Medulla oblongata (tissue), 1 donor: ENCODE data around the gene PLCB2.
A peak's percentile ranks its signal among the peaks of the same experiment; 100 is the strongest.

Experiments used
- DNase-seq: peaks from one replicate; pipeline ENCODE4 v3.0.0-alpha.2; 2015; ENCODE audit errors: extremely low spot score

The PLCB2 gene

DNA sequence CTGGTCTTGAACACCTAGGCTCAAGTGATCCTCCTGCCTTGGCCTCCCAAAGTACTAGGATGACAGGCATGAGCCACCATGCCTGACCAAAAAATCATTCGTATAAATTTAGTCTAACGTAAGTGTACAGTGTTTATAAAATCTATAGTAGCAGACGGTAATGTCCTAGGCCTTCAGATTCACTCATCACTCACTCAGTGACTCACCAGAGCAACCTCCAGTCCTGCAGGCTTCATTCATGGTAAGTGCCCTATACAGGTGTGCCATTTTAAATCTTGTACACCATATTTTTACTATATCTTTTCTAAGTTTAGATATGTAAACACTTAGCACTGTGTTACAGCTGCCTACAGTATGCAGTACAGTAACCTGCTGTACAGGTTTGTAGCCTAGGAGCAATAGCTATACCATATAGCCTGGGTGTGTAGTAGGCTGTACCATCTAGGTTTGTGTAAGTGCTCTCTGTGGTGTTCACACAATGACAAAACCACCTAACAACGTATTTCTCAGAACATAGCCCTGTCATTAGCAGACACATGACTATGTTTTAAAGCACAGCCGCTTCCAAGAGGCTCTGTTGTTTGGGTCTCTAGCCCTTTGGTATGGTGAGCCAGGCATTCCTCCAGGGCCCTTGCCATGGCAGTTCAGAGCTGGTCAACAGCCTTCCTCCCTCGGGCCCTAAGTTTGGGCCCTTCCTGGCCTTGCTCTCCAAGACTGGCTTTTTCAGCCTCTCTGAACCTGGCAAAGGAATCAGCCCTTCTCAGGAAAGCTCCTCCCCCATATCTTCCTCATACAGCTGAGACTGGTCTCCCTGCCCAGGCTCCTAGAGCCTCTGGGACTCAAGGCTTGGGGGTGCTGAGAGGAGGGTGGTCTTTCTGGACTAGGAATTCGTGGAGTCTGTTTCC, 34.9 kb upstream of the PLCB2 start:
- no peak for DNase-seq

DNA sequence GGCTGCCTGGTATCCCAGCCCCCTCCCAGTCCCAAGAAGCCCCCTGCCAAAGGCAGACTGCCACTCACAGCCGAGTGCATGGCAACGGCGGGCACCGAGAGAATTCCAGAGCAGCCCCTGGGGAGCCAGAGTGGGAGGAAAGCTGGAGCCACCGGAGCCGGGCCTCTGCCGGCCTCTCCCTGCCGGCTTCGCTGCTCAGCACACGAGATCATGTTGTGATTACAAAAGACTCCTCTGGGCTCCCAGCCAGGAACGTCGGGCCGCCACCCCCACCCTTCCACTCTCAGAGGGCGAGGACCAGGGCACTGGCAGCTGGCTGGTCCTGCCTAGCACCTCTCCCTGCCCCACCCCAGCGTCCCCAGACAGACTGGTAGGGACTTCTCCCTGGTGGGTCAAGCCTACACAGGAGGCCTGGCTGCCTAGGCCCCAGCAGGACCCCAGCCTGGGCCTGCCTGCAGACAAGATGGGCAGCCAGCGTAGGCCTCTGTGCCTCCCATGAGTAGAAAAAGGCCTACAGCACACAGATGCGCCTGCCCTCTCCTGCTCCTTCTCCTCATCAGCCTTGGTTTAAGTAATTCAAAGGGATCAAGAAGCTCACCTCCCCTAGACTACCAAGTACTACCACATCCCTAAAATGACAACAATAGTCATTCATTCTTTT, 33.1 kb upstream of the PLCB2 start, which contains the start of gene CCDC9B:
TSS of gene CCDC9B (minus strand) at position 200 of the 661 bp plus-strand sequence. CDS start at position 80, 120 bp downstream.
- DNase-seq = peak; percentile 94

- peak; percentile 79 for DNase-seq
These were observed 32.5 kb upstream of the PLCB2 start for GRCh38 chr15:40340038-40340739.

DNA sequence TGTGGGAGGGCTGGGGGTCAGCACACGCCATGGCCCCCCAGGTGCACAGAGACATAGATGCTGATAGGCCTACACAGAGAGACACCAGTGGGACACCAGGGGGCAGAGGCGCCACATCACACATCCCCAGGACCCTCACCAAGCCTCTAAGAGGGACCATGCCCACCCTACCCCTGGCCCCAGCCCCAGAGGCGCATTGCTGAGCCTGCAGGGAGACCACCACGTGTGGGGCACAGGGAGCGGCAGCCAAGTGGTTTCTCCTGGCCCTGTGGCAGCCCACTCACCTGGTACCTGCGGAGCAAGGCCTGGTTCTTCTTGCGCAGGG, 31.8 kb upstream of the PLCB2 start:
- no peak for DNase-seq

DNA sequence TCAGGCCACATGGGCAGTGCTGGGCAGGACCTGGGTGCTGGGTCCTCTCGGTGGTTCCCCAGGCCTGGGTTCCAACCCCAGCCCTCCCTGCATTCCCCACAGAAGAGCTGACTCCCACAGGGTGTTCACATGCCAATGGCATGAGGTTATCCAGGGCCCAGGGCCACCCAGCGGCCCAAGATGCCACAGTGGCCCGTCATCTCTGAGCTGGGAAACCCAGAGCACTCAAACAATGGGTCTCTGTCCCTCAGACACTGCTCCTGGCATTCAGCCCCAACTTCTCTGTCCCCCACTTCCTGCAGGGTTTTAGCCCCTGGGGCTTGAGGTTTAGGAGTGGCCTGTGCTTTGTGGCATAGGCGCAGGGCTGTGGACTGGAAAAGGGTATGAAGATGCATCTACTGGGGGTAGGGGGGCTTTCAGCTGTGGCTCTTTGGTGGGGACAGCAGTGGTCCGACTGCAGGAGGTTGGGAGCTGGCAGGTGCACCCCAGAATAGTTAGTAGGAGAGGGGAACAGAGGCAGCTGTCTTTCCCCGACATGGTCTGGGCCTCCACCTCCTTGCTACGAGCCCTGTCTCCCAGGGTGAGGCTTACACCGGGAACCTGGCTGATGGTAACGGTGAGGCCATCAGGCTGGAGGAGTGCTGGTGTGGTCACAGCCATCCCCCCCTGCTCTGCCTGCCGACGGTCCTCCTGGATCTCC, 31.3 kb upstream of the PLCB2 start:
- DNase-seq = peak; percentile 86

DNA sequence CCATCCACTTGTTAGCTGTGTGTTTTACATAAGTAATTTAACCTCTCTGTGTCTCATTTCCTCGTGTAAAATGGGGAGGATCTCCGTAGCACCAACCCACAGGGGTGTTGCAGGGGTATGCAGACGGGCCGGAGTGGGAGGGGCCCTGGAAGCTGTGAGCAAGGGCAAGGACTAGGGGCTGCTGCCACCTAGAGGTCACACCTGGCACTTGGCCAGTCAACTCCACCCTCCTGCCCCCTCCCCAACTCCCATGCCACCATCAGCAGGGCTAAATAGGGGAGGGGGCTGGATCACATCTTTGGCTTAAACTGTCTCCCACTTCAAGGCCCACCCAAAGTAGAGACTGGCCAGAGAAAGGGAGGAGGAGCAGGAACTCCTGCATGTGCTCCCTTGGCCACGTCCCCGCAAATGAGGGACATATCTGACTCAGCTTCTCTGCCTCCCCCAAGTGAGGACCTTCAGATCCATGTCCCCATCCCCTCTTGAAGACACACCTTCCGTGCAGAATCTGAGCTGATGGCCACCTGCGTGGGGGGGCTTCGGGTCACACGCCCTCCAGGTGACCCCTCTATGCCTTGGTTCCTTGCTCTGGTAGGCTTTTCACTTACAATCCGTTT, 30.4 kb upstream of the PLCB2 start:
- peak; percentile 69 for DNase-seq

- no peak for DNase-seq
These were observed 29.9 kb upstream of the PLCB2 start for GRCh38 chr15:40337597-40337996.

GRCh38 chr15:40336744-40337122, 29.0 kb upstream of the PLCB2 start:
- no peak for DNase-seq

GRCh38 chr15:40335938-40336743, 28.4 kb upstream of the PLCB2 start:
- no peak for DNase-seq

DNA sequence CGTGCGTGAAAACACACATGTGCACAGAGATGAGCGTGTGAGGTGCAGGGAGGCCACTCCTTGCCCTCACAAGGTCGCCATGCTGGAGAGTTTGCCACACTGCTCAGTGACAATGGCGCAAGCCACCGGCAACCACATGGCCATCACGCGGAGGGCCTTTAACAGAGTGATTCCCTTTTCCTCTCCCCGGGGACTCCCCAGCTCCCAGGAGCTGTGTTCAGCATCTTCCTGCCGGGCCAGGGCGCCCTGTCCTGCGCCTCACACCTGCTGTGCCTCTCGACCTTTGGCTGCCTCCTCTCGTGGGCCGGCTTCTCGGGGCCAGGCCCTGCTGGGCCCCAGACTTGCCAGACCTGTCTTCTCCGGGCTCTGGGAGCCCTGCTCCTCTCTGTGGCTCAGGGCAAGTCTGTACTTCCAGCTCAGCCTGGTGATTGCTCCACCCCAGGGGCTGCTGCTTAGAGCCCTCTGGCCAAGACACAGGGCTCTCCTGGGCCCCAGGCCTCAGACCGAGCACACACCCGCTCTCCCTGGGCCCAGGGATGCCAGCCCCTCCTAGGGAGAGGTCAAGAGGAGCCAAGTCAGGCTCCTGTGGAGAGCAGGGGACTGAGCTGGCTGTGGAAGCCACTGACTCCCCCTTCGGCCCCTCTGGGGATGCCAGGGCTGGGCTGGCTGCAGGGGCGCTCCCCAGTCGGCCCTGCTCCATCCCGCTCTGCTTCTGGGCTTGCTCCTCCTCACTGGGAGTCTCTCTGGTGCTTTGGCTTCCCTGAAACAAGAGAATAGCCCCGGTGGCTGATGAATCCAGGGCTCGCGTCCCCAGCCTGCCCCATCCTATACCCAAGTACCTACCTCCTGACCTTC, 27.4 kb upstream of the PLCB2 start:
- DNase-seq = no peak

- DNase-seq = no peak
These were observed 26.8 kb upstream of the PLCB2 start for GRCh38 chr15:40334541-40334940.

DNA sequence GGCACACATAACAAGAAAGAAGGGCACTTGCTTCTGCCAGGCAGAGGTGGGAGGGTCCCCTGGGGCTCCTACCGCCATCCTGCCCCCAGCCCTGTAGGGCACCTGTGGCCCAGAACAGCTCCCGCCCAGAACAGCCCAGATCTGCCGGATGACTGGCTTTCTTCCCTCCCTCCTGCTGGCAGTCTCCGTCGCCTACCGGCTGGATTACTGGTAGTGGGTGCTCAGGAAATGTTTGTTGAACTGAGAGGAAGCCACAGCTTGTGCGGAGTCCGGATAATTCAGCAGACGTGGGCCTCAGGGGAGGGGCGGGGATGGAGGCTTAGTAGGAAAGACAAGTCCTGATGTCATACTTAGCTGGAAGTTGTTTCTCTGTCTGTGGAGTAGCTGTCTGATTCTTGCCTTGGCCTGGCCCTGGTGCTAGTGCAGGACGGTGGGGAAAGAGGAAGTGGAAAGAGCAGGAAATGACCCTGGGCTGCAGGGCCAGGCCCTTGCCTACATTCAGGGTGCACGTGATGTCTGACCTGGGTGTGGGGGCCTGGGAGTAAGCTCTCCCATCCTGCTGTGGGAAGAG, 26.3 kb upstream of the PLCB2 start:
- DNase-seq = peak; percentile 85

DNA sequence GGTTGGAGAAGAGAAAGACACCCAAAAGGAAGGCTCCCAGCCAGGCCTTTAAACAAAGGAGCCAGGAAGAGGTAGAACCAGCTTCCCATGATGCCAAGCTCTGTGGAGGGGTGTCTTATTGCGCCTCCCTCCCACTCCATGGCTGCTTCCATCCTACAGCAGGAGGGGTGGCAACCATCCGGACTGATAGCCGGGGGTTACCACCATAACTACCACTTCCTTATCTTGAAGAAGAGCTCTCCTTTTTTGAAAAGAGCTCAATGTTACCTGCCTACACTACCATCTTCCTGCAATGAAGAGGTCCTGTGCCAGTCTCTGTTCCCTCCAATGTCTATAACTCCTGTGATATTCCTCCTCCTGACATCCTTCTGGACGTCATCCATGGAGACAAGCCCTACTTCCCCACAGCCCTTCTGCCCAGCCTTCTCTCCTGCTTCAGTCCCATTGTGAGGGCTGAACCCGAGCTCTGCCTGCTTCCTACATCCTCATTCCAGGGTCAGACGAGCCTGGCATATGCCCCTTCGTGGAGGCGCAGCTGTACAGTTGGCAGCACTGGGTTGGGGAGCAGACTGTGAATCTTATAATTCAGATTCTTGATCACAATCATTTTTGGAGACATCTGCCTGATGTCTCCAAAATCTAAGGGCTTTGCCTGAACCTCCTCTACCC, 24.5 kb upstream of the PLCB2 start:
- no peak for DNase-seq

- DNase-seq = no peak
These were observed 23.9 kb upstream of the PLCB2 start for GRCh38 chr15:40331637-40332036.

- no peak for DNase-seq
These were observed 23.3 kb upstream of the PLCB2 start for GRCh38 chr15:40331026-40331425.

GRCh38 chr15:40330368-40330836, 22.7 kb upstream of the PLCB2 start:
- peak; percentile 73 for DNase-seq

GRCh38 chr15:40329804-40330203, 22.1 kb upstream of the PLCB2 start:
- DNase-seq = no peak

DNA sequence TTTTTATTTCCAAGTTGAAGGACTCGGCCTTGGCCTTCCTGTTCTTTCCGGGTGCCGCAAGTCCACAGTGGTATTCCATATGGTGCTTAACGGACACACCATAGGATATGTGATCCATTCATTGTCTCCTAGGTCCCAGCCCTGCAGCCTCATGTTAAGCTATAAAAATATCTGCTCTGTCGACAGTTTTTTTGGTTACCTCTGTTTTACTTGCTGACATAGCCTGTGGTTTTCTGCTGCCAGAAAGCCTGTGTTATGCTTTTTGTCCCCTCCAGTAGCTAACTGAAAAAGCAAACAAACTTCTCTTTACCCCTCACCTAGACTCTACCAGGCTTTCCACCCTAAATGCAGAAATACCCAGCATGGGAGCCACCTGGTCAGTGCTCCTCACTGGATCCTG, 21.0 kb upstream of the PLCB2 start:
- no peak for DNase-seq

- DNase-seq = no peak
These were observed 20.4 kb upstream of the PLCB2 start for GRCh38 chr15:40328176-40328575.
